Activated CD8-positive, alpha-beta memory T cell treated with anti-CD3 and anti-CD28 coated beads for 48 hours (primary cell): ENCODE measurements around the gene LENG9.

Experiments used
- DNase-seq, 3 experiments: peaks; one replicate each; pipeline ENCODE4 v3.0.0-alpha.2; 2020; ENCODE audit warnings: low read depth in 2 of 3, low spot score in 2 of 3

The LENG9 gene

GRCh38 chr19:54422136-54422535 is 41.4 kb downstream of the LENG9 start:
- no peak for DNase-seq

GRCh38 chr19:54421521-54421920 is 42.1 kb downstream of the LENG9 start:
- DNase-seq, result no peak

GRCh38 chr19:54421169-54421516 is 42.4 kb downstream of the LENG9 start:
- no peak for DNase-seq

DNA sequence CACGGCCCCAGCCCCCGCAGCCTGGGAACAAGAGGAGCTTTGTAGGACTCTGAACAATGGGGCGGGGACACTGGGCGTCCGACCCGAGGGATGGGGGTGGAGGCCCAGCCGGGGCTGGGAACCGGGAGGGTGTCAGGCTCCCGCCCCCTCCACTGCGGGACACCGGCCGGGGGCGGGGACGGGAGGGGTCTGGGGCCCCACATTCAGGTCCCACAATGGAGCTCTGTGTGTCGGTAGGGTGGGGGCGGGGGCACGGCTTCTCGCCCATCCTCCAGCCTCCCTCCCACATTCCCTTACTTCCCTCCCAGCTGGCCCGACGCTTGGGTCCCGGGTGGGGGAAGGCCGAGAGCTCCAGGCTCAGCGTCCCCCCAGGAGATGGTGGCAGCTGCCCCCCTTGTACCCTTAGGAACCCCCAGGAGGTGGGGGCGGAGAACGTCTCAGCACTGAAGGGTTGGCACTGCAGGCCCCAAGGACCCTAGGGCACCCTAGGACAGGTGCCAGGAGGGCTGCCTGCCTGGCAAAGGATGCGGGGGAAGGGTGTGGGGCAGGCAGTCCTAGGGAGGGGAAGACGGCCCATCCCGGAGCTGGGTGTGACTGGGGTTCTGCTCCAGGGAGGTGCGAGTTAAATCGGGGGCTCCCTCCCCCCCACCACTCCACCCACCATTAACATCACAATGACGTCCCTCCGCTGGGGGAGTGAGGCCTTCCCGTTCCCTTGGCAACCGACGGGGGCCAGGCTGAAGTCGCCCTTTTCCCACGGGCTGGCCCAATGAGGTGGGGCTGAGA is 43.0 kb downstream of the LENG9 start:
- DNase-seq, result no peak

- no peak for DNase-seq
Observed at GRCh38 chr19:54420068-54420382, 43.6 kb downstream of the LENG9 start.

DNA sequence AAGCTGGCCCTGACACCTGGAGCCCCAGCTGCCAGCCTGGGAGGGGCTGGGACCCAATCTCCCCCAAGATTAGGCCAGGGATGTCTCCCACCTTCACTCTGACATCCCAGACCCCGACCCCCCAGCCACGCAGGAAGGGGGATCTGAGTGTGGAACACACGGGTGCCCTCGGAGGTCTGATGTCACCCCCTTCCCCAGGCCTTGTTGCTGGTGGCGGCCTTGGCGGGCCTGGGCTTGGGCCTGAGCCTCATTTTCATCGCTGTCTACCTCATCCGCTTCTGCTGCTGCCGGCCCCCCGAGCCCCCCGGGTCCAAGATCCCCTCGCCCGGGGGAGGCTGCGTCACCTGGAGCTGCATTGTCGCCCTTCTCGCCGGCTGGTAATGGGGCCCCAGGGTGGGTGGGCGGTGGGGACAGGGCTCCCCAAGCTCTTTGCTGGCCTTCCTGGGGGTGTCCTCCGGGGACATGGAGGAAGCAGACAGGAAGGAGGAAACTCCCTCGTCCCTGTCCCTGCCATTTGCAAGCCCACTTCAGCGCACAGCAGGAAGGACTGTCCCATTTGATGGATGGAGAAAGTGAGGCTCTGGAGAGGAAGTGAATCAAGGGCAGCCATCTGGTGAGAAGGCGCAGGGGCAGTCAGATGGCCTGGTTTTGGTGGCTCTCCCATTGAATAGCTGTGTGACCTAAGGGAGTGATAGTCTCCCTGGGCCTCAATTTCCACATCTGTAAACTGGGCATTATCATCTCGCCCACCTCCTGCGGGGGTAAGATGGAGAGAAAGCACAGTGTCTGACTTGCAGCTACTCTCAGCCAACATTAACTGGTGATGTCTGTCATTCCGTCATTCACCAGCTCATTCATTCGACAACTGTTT is 44.4 kb downstream of the LENG9 start:
- DNase-seq, result no peak

DNA sequence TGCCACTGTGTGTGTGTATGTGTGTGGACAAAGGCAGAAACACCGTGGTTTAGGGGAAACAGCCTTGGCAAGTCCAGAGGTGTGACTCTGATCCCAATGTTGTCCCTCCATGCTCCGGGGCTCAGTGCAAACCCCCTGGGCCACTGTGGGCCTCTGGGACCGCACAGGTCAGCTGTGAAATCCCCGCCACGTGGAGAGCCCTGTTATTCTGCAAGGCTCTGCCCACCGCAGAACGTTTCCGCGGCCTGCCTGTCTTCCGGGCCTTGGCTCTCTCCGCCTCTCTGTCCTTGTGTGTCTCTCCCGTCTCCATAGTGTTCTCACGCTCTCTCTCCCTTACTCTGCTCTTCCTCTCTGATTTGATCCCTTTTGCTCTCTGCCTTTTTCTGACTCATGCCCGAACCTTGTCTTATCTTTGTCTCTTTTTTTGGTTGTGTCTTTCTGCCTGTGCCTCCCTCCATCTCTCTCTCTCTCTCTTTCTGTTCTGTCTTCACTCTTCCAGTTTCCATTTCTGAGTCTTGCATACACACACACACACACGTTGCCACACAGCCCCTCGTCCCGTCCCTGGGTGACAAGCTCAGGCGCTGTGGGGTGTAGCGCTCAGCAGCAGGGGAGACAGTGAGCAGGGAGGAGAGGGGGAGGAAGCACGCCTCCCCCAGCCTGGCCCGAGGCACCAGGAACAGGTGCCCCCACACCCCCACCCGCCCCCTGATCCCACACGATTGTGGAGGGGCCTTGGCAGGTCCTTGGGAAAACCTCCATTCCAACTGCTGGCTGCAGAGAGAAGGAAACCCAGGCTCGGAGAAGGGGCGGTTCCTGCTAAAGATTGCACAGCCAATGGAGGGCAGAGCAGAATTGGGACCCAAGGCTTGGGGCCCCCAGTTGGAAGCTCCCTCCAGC is 45.3 kb downstream of the LENG9 start:
- DNase-seq, result no peak

GRCh38 chr19:54416695-54417491 is 46.7 kb downstream of the LENG9 start:
- no peak for DNase-seq

DNA sequence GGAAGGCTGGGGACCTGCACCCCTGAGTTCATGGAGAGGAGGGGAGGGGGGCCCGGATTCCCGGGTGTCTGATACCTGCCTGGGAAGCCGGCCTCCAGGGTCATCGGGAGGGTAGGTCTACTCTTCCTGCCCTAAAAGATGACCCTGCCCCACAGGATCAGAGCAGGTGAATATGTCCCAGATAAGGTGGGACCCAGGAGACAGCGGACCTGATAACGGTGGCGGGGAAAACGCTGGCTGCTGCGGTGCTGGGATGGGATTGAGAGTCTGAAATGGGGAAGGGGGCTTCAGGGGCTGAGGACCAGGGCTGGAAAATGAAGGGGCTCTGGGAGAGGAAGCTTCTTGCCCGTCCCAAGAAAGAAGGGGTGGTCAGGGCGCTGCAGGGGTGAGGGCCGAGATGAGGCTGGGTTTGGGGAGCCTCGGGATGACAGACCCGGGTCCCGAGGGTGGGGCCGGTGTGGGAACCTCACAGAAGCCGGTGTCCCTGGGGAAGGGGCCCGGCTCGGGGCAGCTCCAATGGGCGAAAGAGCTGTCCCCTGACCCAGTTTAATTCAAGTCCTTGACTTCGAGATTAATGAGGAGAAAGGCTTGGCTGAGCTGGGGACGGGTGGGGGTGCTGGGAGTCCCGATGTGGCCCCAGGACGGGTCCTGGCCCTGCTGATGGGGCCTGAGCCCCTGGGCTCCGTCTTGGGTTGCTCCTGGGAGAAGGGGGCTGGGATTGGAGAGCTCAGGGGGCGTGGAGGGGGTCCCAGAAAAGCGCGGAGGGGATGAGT is 47.5 kb downstream of the LENG9 start:
- DNase-seq, result no peak

DNA sequence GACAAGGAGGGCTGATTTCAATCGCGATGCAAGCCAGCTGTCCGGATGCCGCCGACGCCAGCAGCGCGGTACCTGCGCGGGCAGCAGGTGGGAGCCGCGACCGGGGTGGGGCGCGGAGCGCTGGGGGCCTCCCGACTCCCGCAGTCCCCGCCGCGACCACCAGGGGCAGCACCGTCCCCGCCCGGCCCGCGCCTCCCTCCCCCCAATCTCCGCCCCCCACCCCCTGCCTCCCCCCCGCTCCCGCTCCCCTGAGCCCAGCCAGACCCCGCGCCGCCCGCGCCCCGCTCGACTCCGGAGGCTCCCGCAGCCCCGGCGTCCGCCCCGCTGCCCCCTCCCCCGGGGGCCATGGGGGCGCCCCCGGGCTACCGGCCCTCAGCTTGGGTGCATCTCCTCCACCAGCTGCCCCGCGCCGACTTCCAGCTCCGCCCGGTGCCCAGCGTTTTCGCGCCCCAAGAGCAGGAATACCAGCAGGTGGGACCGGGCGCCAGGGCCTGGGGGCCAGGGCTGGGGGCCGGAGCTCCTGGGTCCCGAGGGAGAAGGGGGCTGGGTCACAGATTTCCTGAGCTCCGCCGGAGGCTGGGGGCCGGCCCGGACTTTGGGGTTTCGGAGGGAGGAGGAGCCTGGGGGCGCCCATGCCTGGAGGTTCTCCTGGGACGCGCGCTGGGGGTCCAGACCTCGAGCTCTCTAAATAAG is 48.2 kb downstream of the LENG9 start, which contains the start of gene TTYH1:
Gene TTYH1, plus strand, starts transcription at position 257 of the 693 bp plus-strand sequence. Its CDS starts 89 bp downstream, at position 346.
- DNase-seq, result peak in 1 of 3 experiments; percentile 49

DNA sequence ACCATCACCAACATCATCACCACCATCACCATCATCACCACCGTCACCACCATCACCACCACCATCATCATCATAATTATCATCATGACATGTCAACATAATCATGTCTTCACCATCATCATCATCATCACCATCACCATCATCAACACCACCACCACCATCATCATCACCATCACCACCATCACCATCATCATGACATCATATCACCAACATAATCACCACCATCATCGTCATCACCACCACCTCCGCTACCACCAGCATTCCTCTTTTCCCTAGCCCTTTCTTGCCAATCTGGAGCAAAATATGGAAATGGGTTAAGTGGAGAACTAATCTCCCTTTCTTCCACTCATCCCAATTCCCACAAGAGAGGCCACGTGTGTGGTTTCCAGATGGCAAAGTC is 49.4 kb downstream of the LENG9 start:
- DNase-seq, result no peak

GRCh38 chr19:54412877-54413276 is 50.7 kb downstream of the LENG9 start:
- DNase-seq, result no peak
